ENCODE measurements around the gene SPATA4.

GRCh38 chr4:176222149-176222548, 26.8 kb upstream of the SPATA4 start:
- TF ChIP-seq, protein P1, sequence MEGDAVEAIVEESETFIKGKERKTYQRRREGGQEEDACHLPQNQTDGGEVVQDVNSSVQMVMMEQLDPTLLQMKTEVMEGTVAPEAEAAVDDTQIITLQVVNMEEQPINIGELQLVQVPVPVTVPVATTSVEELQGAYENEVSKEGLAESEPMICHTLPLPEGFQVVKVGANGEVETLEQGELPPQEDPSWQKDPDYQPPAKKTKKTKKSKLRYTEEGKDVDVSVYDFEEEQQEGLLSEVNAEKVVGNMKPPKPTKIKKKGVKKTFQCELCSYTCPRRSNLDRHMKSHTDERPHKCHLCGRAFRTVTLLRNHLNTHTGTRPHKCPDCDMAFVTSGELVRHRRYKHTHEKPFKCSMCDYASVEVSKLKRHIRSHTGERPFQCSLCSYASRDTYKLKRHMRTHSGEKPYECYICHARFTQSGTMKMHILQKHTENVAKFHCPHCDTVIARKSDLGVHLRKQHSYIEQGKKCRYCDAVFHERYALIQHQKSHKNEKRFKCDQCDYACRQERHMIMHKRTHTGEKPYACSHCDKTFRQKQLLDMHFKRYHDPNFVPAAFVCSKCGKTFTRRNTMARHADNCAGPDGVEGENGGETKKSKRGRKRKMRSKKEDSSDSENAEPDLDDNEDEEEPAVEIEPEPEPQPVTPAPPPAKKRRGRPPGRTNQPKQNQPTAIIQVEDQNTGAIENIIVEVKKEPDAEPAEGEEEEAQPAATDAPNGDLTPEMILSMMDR (IDR thresholded peaks at IDR 0.05; ENCODE audit: low read depth, low read length), result no peak
- TF ChIP-seq MAX (IDR thresholded peaks at IDR 0.05; ENCODE audit: low read depth, low read length), result no peak
- no peak for TF ChIP-seq POLR2A (IDR thresholded peaks at IDR 0.05; ENCODE audit: extremely low read depth, insufficient read length)

All from NB4 (cell line).